GM12873 (cell line): ENCODE results near the gene BRINP1.

Experiments used
- CTCF ChIP-seq: IDR thresholded peaks from 2 replicates; pipeline ENCODE4 v1.5.1; 2012; ENCODE audit warnings: low read depth, mild to moderate bottlenecking, moderate library complexity, low read length, control low read depth; ENCODE audit not compliant: insufficient read depth; ENCODE audit errors: missing control alignments

The BRINP1 gene

DNA sequence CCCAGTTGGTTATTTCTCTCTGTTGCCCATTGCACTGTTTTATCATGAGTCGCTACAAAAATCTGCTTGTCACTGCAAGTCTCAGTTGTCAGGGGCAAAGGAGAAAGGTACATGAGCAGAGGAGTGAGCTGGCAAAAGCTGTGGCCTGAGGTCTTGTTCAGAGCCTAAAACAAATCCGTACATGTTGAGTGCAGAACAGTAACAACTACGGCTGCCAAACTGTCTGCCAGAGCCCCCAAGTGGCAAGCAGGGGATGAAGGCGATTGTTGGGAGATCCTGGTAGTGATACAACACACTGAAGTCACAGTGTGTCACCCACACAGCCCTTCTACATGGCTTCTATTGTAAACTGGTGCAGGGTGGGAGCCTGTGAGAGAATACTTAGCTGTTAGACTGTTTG is 50.9 kb downstream of the BRINP1 start:
- no peak for TF ChIP-seq CTCF

DNA sequence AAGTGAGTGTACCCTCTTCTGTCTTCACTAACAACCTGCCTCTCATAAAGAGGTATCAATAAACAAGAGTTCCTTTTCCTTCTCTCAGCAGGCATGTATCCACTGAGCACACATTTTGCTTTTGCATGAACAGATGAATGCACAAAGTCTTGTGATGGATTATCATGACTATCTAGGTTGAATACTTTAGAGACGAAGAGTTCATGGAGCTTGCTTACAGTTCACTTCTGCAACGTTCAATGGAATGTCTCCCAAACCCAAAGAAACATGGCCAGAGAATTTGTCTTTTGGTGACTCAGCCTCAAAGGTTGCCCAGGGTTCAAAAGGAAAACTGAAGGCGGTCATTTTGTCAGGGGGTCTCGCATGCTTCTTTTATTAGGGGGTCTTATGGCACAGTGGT is 55.4 kb downstream of the BRINP1 start:
- no peak for TF ChIP-seq CTCF

GRCh38 chr9:119310741-119311140 is 58.5 kb downstream of the BRINP1 start:
- no peak for TF ChIP-seq CTCF

GRCh38 chr9:119307471-119307870 is 61.8 kb downstream of the BRINP1 start:
- TF ChIP-seq CTCF = no peak

DNA sequence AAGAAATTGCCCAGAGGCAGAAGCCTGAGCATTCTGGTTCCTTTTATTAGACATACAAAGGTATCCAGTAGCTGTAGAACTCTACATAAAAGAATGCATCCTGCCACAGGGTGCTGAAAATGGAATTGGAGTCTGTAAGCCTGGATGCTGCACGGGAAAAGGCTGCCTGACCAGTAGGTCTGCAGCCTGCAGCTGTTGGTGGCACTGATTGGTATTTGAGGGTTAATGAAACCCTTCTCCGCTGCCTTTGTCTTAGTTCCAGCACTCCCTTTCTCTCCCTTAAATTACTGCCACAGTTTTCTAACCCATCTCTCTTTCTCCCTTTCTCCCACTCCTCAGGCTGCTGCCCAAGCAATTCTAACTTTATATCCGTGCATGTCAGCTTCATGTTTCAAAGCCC is 64.7 kb downstream of the BRINP1 start:
- no peak for TF ChIP-seq CTCF

- TF ChIP-seq CTCF = no peak
These were observed 66.1 kb downstream of the BRINP1 start for GRCh38 chr9:119302988-119303698.

DNA sequence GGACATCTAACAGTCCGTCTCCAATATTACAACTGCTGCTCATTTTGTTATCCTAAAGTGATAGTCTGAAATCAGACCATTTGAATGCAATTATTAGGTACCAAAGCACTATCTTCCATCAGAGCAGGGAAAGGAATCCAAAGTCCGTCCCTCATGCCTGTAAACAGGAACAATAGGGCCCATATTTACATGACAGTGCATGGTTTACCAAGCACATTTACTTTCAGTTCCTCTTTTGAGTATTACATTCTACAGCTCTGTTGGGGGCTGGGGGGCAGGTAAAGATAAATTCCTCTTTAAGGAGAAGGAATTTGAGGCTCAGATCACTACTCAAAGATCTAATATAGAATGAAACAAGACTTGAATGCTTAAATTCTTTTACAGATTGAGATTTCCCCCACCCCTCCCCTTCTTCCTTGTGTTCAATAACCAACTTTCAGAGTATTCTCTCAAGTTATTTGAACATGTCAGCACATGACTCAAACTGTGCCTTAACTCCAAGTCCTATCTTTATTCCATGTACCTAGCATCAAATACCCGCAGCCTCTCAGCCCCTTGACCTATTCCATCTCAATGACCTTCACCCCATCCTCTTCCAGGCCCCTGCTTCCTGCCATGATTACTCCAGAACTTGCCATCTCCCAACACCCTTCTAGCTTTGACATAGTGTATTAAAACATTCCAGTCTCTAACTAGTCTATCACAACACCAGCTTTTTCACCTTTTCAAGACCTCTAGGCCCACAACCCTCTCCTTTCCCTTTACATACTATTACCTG is 71.0 kb downstream of the BRINP1 start:
- TF ChIP-seq CTCF = no peak
